Mammary epithelial cell (primary cell): ENCODE results near the gene C12orf54.

Experiments
- EZH2 ChIP-seq: IDR thresholded peaks from 2 replicates; pipeline ENCODE4 v1.6.1; 2012; ENCODE audit warnings: low read length, inconsistent platforms, borderline replicate concordance
- TF ChIP-seq, protein P1 (sequence below), 2 donors: IDR thresholded peaks in 1 of 2; conservative IDR thresholded peaks in 1 of 2; 2 replicates each; pipeline ENCODE4 v1.5.1; 2011 to 2012; ENCODE audit warnings: inconsistent platforms in 2 of 2, low read length in 2 of 2, mild to moderate bottlenecking in 2 of 2, control low read depth in 1 of 2, low read depth in 1 of 2; ENCODE audit not compliant: insufficient read depth in 1 of 2; ENCODE audit errors: extremely low read depth in 1 of 2

GRCh38 chr12:48489012-48489411 lies 6.7 kb downstream of the C12orf54 start:
- TF ChIP-seq EZH2 = no peak
- TF ChIP-seq, protein P1, sequence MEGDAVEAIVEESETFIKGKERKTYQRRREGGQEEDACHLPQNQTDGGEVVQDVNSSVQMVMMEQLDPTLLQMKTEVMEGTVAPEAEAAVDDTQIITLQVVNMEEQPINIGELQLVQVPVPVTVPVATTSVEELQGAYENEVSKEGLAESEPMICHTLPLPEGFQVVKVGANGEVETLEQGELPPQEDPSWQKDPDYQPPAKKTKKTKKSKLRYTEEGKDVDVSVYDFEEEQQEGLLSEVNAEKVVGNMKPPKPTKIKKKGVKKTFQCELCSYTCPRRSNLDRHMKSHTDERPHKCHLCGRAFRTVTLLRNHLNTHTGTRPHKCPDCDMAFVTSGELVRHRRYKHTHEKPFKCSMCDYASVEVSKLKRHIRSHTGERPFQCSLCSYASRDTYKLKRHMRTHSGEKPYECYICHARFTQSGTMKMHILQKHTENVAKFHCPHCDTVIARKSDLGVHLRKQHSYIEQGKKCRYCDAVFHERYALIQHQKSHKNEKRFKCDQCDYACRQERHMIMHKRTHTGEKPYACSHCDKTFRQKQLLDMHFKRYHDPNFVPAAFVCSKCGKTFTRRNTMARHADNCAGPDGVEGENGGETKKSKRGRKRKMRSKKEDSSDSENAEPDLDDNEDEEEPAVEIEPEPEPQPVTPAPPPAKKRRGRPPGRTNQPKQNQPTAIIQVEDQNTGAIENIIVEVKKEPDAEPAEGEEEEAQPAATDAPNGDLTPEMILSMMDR (conservative IDR thresholded peaks at IDR 0.05 in 1 of 2, IDR thresholded peaks at IDR 0.05 in 1 of 2; ENCODE audit: extremely low read depth in 1 of 2, insufficient read depth in 1 of 2, low read depth in 1 of 2, low read length in 2 of 2) = no peak
